Stomach (tissue), 4 donors: ENCODE data around the gene METRNL.

ENCODE experiments used
- POLR2A ChIP-seq, 4 donors: fragments of 450-650 bp; IDR thresholded peaks; one replicate each; pipeline ENCODE4 v1.6.1; 2016; ENCODE audit warnings: antibody characterized with exemption in 4 of 4, control low read depth in 2 of 4, mild to moderate bottlenecking in 1 of 4, moderate library complexity in 1 of 4
- TF ChIP-seq, protein P1 (sequence below), 7 experiments: fragments of 450-650 bp in 4 of 7; fragments of 200-600 bp in 3 of 7; sonication (generic) in 3 of 7; IDR thresholded peaks; one replicate each; pipeline ENCODE4 v1.5.1; 2016 to 2019; ENCODE audit warnings: antibody characterized with exemption in 7 of 7, control low read depth in 2 of 7, mild to moderate bottlenecking in 1 of 7

DNA sequence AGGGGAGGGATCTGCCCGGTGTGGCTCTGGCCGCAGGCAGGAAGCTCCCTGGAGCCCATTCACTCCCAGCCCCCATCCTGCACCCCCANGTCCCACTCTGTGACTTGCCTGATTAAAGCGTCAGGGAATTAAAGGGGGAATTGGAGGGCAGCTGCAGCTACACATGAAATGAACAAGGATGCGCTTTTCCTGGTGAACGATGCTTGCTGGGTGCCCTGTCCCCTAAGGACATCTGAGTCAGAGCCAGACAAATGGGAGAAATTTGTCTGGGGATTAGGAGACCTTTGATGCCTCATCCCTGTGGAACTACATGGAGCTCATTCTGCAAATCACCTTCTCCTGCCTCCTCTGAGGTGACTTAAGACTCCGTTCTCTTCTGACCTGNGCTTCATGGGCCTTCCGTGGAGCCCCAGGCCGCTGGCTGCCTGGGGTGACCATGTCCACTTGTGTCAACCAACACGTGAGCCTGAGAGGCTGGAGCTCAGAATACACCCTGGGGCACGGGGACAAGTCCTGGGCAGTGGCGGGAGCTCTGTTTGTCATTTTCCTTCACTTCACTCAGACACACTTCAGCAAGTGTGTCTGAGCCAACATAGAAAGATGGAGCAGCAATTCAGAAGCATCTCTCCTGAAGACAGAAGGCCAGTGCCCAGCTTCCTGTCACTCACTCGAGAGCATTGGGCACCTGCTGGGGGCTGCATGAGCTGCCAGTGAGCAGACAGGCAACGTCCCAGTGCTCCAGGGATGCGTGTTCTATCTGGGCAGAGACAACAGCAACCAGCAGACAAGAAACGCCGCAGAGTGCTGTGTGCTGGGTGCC is 54.1 kb downstream of the METRNL start:
- TF ChIP-seq POLR2A (IDR thresholded peaks at IDR 0.05): no peak
- TF ChIP-seq, protein P1, sequence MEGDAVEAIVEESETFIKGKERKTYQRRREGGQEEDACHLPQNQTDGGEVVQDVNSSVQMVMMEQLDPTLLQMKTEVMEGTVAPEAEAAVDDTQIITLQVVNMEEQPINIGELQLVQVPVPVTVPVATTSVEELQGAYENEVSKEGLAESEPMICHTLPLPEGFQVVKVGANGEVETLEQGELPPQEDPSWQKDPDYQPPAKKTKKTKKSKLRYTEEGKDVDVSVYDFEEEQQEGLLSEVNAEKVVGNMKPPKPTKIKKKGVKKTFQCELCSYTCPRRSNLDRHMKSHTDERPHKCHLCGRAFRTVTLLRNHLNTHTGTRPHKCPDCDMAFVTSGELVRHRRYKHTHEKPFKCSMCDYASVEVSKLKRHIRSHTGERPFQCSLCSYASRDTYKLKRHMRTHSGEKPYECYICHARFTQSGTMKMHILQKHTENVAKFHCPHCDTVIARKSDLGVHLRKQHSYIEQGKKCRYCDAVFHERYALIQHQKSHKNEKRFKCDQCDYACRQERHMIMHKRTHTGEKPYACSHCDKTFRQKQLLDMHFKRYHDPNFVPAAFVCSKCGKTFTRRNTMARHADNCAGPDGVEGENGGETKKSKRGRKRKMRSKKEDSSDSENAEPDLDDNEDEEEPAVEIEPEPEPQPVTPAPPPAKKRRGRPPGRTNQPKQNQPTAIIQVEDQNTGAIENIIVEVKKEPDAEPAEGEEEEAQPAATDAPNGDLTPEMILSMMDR (IDR thresholded peaks at IDR 0.05): no peak
